Pancreas (tissue), 10 donors: ENCODE measurements around the gene PRDM1. TPM values are rescaled to one million over a fixed set of nuclear protein-coding genes. Genes with fewer than 3 reads are reported as not detected.

ENCODE experiments used
- ATAC-seq, 4 donors: fragments of 200-7000 bp; cut with Tn5 transposase; one replicate each; pipeline versions ENCODE4 v1.8.0 to v1.9.1; 2020; ENCODE audit warnings: mild to moderate bottlenecking in 4 of 4, moderate library complexity in 4 of 4
- DNase-seq, 6 donors: peaks; one replicate each; pipeline ENCODE4 v3.0.0-alpha.2; 2020
- FAIRE-seq: peaks from 2 replicates; lab custom pipeline; 2012; peaks lifted over from hg19 to GRCh38; lab: Jason Lieb, UNC
- H3K27ac ChIP-seq, 4 donors: fragments of 200-600 bp; sonication (generic); 1 replicate in 3 of 4; 2 replicates in 1 of 4; pipeline versions ENCODE4 v1.5.0 to v1.8.0; 2020
- H3K27me3 ChIP-seq, 4 donors: fragments of 200-600 bp; one replicate each; pipeline ENCODE4 v1.8.0; 2021
- H3K36me3 ChIP-seq, 3 donors: fragments of 200-600 bp; sonication (generic) in 1 of 3; one replicate each; pipeline versions ENCODE4 v1.5.0 to v1.8.0; 2020 to 2021
- H3K4me1 ChIP-seq, 3 donors: fragments of 200-600 bp; one replicate each; pipeline ENCODE4 v1.8.0; 2021
- H3K4me3 ChIP-seq, 4 donors: fragments of 200-600 bp; sonication (generic) in 2 of 4; one replicate each; pipeline versions ENCODE4 v1.5.0 to v1.8.0; 2020 to 2021
- H3K9me3 ChIP-seq, 4 donors: fragments of 200-600 bp; one replicate each; pipeline ENCODE4 v1.8.0; 2021
- CTCF ChIP-seq, 4 donors: fragments of 200-600 bp; sonication (generic) in 3 of 4; IDR thresholded peaks; one replicate each; pipeline versions ENCODE4 v1.5.0 to v1.8.0; 2021; ENCODE audit warnings: antibody characterized with exemption in 4 of 4
- WGBS, 2 donors: extraction: QIAGEN DNeasy Blood & Tissue Kit; methylation state at CpG; one replicate each; pipeline ENCODE4 v1.1.7; 2013; 5-methylcytosine and 5-hydroxymethylcytosine counted together
- intact Hi-C, 3 donors: fragments of 100-400 bp; cut with DNase I; formaldehyde crosslinking; loops; one replicate each; pipeline versions ENCODE4 v1.11.1 to v1.14.2; 2022
- polyA plus RNA-seq, 2 donors: library from polyadenylated mRNA; stranded (reverse); fragments of 200-250 nt; gene quantifications; one replicate each; pipeline ENCODE4 v1.2.3, GENCODE V29; 2013
- total RNA-seq, 6 donors: library from RNA; stranded (reverse); fragmentation: NEBNext Ultra II Directional in 4 of 6; extraction: Animal tissue kit (Norgen Biotek cat#: 25700) in 4 of 6; gene quantifications; one replicate each; pipeline versions ENCODE4 v1.2.1 to v1.2.4, GENCODE V29; 2021 to 2023
- donor health status: healthy with polysubstance abuse.
- donor health status: DM: no; HTN: no; CAD: no; lungs with moderate emphysema.
- donor health status: DM: no; HTN: no; CAD: no.
- donor health status: control.
- donor health status: control.
- donor health status: Bipolar disorder and iron deficiency.
- donor health status: DM: yes; HTN: yes; CAD: no.
- donor health status: DM: no; HTN: no; CAD: no.
- donor health status: DM: no; HTN: no; CAD: no.
- donor health status: DM: yes; HTN: yes; CAD: no.

PRDM1 gene
- total and polyA plus RNA-seq, 8 donors = 0.30 to 5.5 (median 0.96) TPM

DNA sequence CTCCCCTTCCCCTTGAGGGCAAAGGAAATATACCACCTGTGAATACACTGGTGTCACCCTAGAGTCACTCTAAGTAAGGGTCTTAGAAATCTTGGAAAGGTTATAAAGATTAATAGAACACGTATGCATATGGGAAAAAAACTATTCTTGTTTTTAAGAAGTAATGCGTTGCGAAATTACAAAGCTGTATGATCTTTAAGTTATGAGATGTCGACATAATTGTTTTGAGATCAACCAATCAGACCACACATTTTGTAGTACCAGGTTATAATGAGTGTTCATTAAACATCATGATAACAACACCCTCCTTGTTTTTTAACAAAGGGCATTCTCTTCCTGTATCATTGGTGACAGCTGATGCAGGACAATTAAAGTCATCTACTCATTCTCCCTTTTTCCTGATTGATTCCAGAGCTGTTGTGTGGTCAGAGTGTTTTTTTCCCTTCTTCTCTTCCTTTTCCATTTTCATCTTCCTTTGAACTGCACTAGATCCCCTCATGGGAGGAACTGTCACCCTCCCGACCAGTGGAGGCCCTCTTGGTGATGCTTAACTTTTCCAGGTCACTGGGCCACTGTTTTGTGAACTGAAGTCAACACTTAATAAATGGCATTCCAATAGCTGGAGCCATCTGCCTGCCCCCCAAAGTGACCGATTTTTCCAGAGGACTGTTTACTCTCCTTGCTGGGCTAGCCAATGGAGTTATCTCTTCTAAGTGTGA, 37.0 kb downstream of the PRDM1 start:
- FAIRE-seq (no peak), DNase-seq (no peak), ATAC-seq (no peak)
- H3K36me3 ChIP-seq = no peaks in the 10 kb centered on the region
- 74 to 76% methylated on average over 6 of the region's 6 CpGs for WGBS, 2 donors
- H3K27me3 ChIP-seq = no peaks in the 10 kb centered on the region
- intact Hi-C loops = no loop called here
- no peak overlapping the region for H3K27ac ChIP-seq
- H3K9me3 ChIP-seq = no peaks in the 10 kb centered on the region
- H3K4me3 ChIP-seq = no peak overlapping the region
- H3K4me1 ChIP-seq = no peaks in the 10 kb centered on the region
- TF ChIP-seq CTCF (IDR thresholded peaks at IDR 0.05) = no peak

DNA sequence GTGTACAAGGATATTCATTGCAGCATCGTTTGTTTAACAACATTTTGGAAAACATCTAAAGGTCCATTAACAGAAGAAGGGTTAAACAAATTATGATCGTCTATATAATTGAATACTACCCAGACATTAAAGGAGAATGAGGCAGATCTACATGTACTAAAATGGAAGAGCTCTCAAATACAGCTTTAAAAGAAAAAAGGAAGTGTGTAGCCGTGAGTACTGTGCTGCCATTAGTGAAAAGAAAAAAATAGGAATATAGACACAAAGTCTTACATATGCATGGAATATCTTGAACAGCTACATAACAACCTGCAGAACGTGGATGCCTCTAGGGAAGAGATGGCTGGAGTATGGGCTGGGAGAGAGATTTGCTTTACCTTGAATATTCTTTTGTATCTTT, 37.9 kb downstream of the PRDM1 start:
- DNase-seq (no peak), FAIRE-seq (no peak), ATAC-seq (no peak)
- no peak overlapping the region for H3K27ac ChIP-seq
- H3K36me3 ChIP-seq = no peaks in the 10 kb centered on the region
- H3K4me3 ChIP-seq = no peak overlapping the region
- intact Hi-C loops = no loop called here
- WGBS, 2 donors = 50 to 53% methylated on average over 4 of the region's 4 CpGs
- no peaks in the 10 kb centered on the region for H3K4me1 ChIP-seq
- TF ChIP-seq CTCF (IDR thresholded peaks at IDR 0.05) = no peak
- H3K9me3 ChIP-seq = no peaks in the 10 kb centered on the region
- H3K27me3 ChIP-seq = no peaks in the 10 kb centered on the region

DNA sequence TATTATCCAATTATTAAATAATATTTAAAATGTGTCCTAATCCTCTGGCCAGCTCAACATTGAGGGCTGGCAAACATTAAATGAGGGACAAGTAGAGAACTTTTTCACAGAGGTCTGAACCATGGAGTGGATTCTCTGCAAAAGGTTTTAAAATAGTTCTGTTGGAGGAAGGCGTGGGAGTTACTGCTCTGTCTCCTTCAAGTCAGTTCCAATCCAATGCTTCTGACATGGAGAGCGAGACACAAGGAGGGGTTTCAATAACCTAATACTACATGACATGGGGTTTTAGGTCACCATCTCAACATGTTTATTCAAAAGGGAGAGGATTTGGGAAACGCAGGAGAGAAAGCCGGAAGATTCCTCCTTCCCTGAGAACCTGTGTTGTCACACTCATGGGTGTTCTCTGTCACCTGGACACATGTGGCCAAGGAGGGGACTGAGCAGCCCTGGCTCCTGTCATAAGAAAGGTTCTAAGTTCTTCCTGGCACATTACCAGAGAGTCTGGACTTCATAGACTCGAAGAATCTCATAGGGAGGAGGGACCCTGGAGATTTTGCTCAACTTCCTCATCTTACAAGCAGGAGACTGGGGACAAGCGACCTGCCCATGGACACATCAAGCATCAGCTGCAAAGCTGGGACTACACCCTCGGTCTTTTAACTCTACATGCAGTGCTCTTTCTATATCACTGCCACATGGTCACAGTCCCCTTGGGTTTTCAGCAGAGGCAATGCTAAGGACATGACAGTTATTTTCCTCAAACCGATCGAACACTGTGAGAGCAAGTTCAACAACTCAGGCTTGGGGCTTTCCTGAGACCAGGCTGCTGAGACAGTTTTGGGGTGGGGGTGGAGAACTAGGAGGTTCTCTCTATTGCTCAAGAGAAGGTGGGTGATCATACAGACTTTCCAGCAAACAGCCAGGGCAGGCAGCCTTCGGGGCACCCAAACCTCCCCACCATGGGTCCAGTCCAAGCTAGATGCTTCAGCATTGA, 38.6 kb downstream of the PRDM1 start:
- Histone ChIP-seq H3K36me3 (no peaks in the 10 kb centered on the region), H3K27ac (no peak overlapping the region), H3K27me3 (no peaks in the 10 kb centered on the region), H3K4me1 (no peaks in the 10 kb centered on the region), H3K9me3 (no peaks in the 10 kb centered on the region), H3K4me3 (no peak overlapping the region)
- no peak for FAIRE-seq
- intact Hi-C loops = no loop called here
- TF ChIP-seq CTCF (IDR thresholded peaks at IDR 0.05) = no peak
- no peak for ATAC-seq
- WGBS, 2 donors = 71 to 81% methylated on average over 10 of the region's 10 CpGs
- no peak for DNase-seq

- no peak for DNase-seq
- no peak for ATAC-seq
Measured at GRCh38 chr6:106125925-106126435, 39.8 kb downstream of the PRDM1 start.

More at GRCh38 chr6:106125925-106126435, 39.8 kb downstream of the PRDM1 start:
- H3K36me3 ChIP-seq = no peaks in the 10 kb centered on the region
- H3K27me3 ChIP-seq = no peaks in the 10 kb centered on the region
- no peaks in the 10 kb centered on the region for H3K9me3 ChIP-seq
- H3K27ac ChIP-seq = no peak overlapping the region
- intact Hi-C loops = no loop called here
- no peak for FAIRE-seq
- TF ChIP-seq CTCF (IDR thresholded peaks at IDR 0.05) = no peak
- H3K4me3 ChIP-seq = no peak overlapping the region
- H3K4me1 ChIP-seq = no peaks in the 10 kb centered on the region
- WGBS, 2 donors = 76 to 79% methylated on average over 11 of the region's 11 CpGs
